GM23338 (cell line): ENCODE measurements around the gene SP100. TPM values are rescaled to one million over a fixed set of nuclear protein-coding genes. Genes with fewer than 3 reads are reported as not detected.

Experiments
- ATAC-seq: fragments of 200-7000 bp; cut with Tn5 transposase; 3 replicates; pipeline ENCODE4 v1.9.1; 2020
- DNase-seq: peaks from one replicate; pipeline ENCODE4 v3.0.0-alpha.2; 2015; ENCODE audit warnings: low spot score
- H2AFZ ChIP-seq: fragments of 200-600 bp; sonication (generic); 2 replicates; pipeline ENCODE4 v1.8.0; 2016; ENCODE audit warnings: antibody characterized with exemption, mild to moderate bottlenecking, moderate library complexity
- H3F3A ChIP-seq: fragments of 200-600 bp; sonication (generic); replicated peaks from 2 replicates; pipeline ENCODE4 v1.8.0; 2017; ENCODE audit warnings: antibody characterized with exemption, mixed run types, low read depth
- H3K27ac ChIP-seq: fragments of 200-600 bp; sonication (generic); 2 replicates; pipeline ENCODE4 v1.6.1; 2016; ENCODE audit warnings: low read depth
- H3K27me3 ChIP-seq: fragments of 200-600 bp; sonication (generic); 2 replicates; pipeline ENCODE4 v1.8.0; 2016; ENCODE audit warnings: mild to moderate bottlenecking, mixed run types, moderate library complexity; ENCODE audit not compliant: insufficient read depth
- H3K36me3 ChIP-seq: fragments of 200-600 bp; sonication (generic); 2 replicates; pipeline ENCODE4 v1.8.0; 2016; ENCODE audit warnings: mild to moderate bottlenecking; ENCODE audit not compliant: insufficient read depth
- H3K4me1 ChIP-seq: fragments of 200-600 bp; sonication (generic); 2 replicates; pipeline ENCODE4 v1.8.0; 2016; ENCODE audit warnings: mild to moderate bottlenecking, moderate library complexity; ENCODE audit not compliant: insufficient read depth
- H3K4me2 ChIP-seq: fragments of 200-600 bp; sonication (generic); 2 replicates; pipeline ENCODE4 v1.7.1; 2017; ENCODE audit warnings: mixed run types
- H3K4me3 ChIP-seq: fragments of 200-600 bp; sonication (generic); 2 replicates; pipeline ENCODE4 v1.6.1; 2016; ENCODE audit warnings: mixed run types
- H3K79me2 ChIP-seq: fragments of 200-600 bp; sonication (generic); replicated peaks from 2 replicates; pipeline ENCODE4 v1.8.0; 2017; ENCODE audit warnings: mild to moderate bottlenecking; ENCODE audit not compliant: insufficient read depth
- H3K9me2 ChIP-seq: fragments of 200-600 bp; sonication (generic); 2 replicates; pipeline ENCODE4 v1.8.0; 2017; ENCODE audit not compliant: insufficient read depth
- H4K20me1 ChIP-seq: fragments of 200-600 bp; sonication (generic); replicated peaks from 2 replicates; pipeline ENCODE4 v1.8.0; 2017; ENCODE audit warnings: mild to moderate bottlenecking; ENCODE audit not compliant: insufficient read depth
- H3K27ac Mint-ChIP-seq: 2 replicates; pipeline ENCODE4 v1.8.0; 2020; ENCODE audit warnings: inconsistent platforms, mild to moderate bottlenecking, moderate library complexity, mixed read lengths
- H3K27me3 Mint-ChIP-seq: 3 replicates; pipeline ENCODE4 v1.8.0; 2022; ENCODE audit warnings: low read depth, mild to moderate bottlenecking, moderate library complexity, mixed read lengths, inconsistent platforms; ENCODE audit not compliant: insufficient read depth, poor library complexity
- H3K36me3 Mint-ChIP-seq: 3 replicates; pipeline ENCODE4 v1.8.0; 2021; ENCODE audit warnings: low read depth, mild to moderate bottlenecking, inconsistent platforms, moderate library complexity, mixed read lengths
- H3K4me1 Mint-ChIP-seq: 3 replicates; pipeline ENCODE4 v1.8.0; 2020; ENCODE audit warnings: mild to moderate bottlenecking, inconsistent platforms, mixed read lengths
- H3K4me3 Mint-ChIP-seq: 3 replicates; pipeline ENCODE4 v1.8.0; 2021; ENCODE audit warnings: moderate library complexity, mild to moderate bottlenecking, inconsistent platforms, mixed read lengths
- H3K9me3 Mint-ChIP-seq: 3 replicates; pipeline ENCODE4 v1.8.0; 2020; ENCODE audit warnings: moderate library complexity, mild to moderate bottlenecking, inconsistent platforms, mixed read lengths
- CREB1 ChIP-seq: fragments of 250-450 bp; sonication (Bioruptor Pico); IDR thresholded peaks from 2 replicates; pipeline ENCODE4 v1.5.0; 2020; ENCODE audit warnings: low read depth, mild to moderate bottlenecking, moderate library complexity
- CTCF ChIP-seq, 2 experiments: fragments of 200-600 bp in 1 of 2; sonication (generic) in 1 of 2; conservative IDR thresholded peaks; 2 replicates each; pipeline versions ENCODE4 v1.5.1 to v1.6.1; 2016 to 2017; ENCODE audit warnings: antibody characterized with exemption in 2 of 2, low read depth in 2 of 2, mild to moderate bottlenecking in 2 of 2, moderate library complexity in 1 of 2
- ETS1 ChIP-seq: IDR thresholded peaks from 2 replicates; pipeline ENCODE4 v1.6.1; 2016; ENCODE audit warnings: antibody characterized with exemption
- EZH2 ChIP-seq: fragments of 200-600 bp; sonication (generic); IDR thresholded peaks from one replicate; pipeline ENCODE4 v1.8.0; 2017; ENCODE audit warnings: antibody characterized with exemption, mild to moderate bottlenecking, low read depth; ENCODE audit not compliant: unreplicated experiment
- EZH2phosphoT487 ChIP-seq: fragments of 200-600 bp; sonication (generic); IDR thresholded peaks from one replicate; pipeline ENCODE4 v1.8.1; 2018; ENCODE audit warnings: antibody characterized with exemption; ENCODE audit not compliant: unreplicated experiment
- JUNB ChIP-seq: IDR thresholded peaks from one replicate; pipeline ENCODE4 v1.6.1; 2016; ENCODE audit warnings: antibody characterized with exemption; ENCODE audit not compliant: unreplicated experiment
- NANOG ChIP-seq: IDR thresholded peaks from 2 replicates; pipeline ENCODE4 v1.6.1; 2016; ENCODE audit warnings: antibody characterized with exemption, borderline replicate concordance
- POLR2AphosphoS5 ChIP-seq: IDR thresholded peaks from 2 replicates; pipeline ENCODE4 v1.6.1; 2016; ENCODE audit warnings: antibody characterized with exemption, low read depth
- REST ChIP-seq: IDR thresholded peaks from one replicate; pipeline ENCODE4 v1.6.1; 2018; ENCODE audit warnings: antibody characterized with exemption; ENCODE audit not compliant: unreplicated experiment
- STAT1 ChIP-seq: IDR thresholded peaks from one replicate; pipeline ENCODE4 v1.6.1; 2016; ENCODE audit warnings: antibody characterized with exemption; ENCODE audit not compliant: unreplicated experiment
- ZNF114 ChIP-seq: fragments of 250-450 bp; sonication (Bioruptor Pico); IDR thresholded peaks from 2 replicates; pipeline ENCODE4 v1.5.0; 2020; ENCODE audit warnings: mild to moderate bottlenecking, moderate library complexity
- ZNF331 ChIP-seq: fragments of 250-450 bp; sonication (Bioruptor Pico); IDR thresholded peaks from 2 replicates; pipeline ENCODE4 v1.5.0; 2020; ENCODE audit warnings: low read depth, mild to moderate bottlenecking, moderate library complexity
- ZNF462 ChIP-seq: fragments of 250-450 bp; sonication (Bioruptor Pico); IDR thresholded peaks from 2 replicates; pipeline ENCODE4 v1.5.0; 2020; ENCODE audit warnings: mild to moderate bottlenecking, moderate library complexity
- polyA plus RNA-seq: library from polyadenylated mRNA; unstranded; fragments of >200 nt; fragmentation: Nextera tagmentation; extraction: Ambion mirVana; gene quantifications from 2 replicates; pipeline ENCODE4 v1.2.1, GENCODE V29; 2016
- total RNA-seq: library from RNA; depleted of rRNA; stranded (reverse); fragments of >200 nt; shearing (Covaris generic); gene quantifications from 2 replicates; pipeline ENCODE4 v1.2.3, GENCODE V29; 2014

The SP100 gene
- total and polyA plus RNA-seq, 2 experiments from 2014 or later: 0.44 to 0.73 TPM

- no peak overlapping the region for H3K4me3 ChIP-seq
- H3K36me3 ChIP-seq: no peaks in the 10 kb centered on the region
- DNase-seq (no peak), ATAC-seq (no peak)
- no peaks in the 10 kb centered on the region for H3K27me3 ChIP-seq
- peak overlapping the region; percentile 52; the same call in 1 of the 2 replicates for H2AFZ ChIP-seq
- H4K20me1 ChIP-seq: no peaks in the 10 kb centered on the region
- no peak overlapping the region for H3K27ac ChIP-seq
- no peak overlapping the region for H3K4me3 Mint-ChIP-seq
- H3K9me2 ChIP-seq: 0 out of 2 replicates have a peak, but pooled peaks cover 2% of the 10 kb centered on the region
- no peaks in the 10 kb centered on the region for H3K4me1 Mint-ChIP-seq
- H3K79me2 ChIP-seq: no peaks in the 10 kb centered on the region
- peaks cover 39% of the 10 kb centered on the region for H3K9me3 Mint-ChIP-seq
- H3K4me1 ChIP-seq: no peaks in the 10 kb centered on the region
- no peak overlapping the region for H3K4me2 ChIP-seq
- TF ChIP-seq ZNF331 (CRISPR knock-in tag): no peak
- TF ChIP-seq ETS1: no peak
- TF ChIP-seq JUNB: no peak
- TF ChIP-seq POLR2AphosphoS5: no peak
- TF ChIP-seq EZH2: no peak
- TF ChIP-seq CTCF (conservative IDR thresholded peaks at IDR 0.05; ENCODE audit: low read depth in 2 of 2): no peak
- no peak for TF ChIP-seq ZNF114 (CRISPR knock-in tag)
- no peak for TF ChIP-seq ZNF462 (CRISPR knock-in tag)
- no peak for TF ChIP-seq NANOG
- TF ChIP-seq CREB1 (CRISPR knock-in tag): no peak
- TF ChIP-seq STAT1: no peak
- no peak for TF ChIP-seq EZH2phosphoT487
- no peak for TF ChIP-seq REST
- H3K36me3 Mint-ChIP-seq: peaks cover 27% of the 10 kb centered on the region
- H3K27ac Mint-ChIP-seq: no peak overlapping the region
- H3F3A ChIP-seq: no peaks in the 10 kb centered on the region
- H3K27me3 Mint-ChIP-seq: no peaks in the 10 kb centered on the region
These were observed 159.8 kb downstream of the SP100 start for GRCh38 chr2:230575642-230576324.
